Activated CD4-positive, alpha-beta T cell treated with anti-CD3 and anti-CD28 coated beads for 1 hour (primary cell): ENCODE measurements around the gene TRAF3IP1.
"Not testable (repeated sequence)": the region's sequence is repeated elsewhere in the genome, so short reads cannot be mapped to it uniquely, and the experiment has no call there.

Experiments used
- DNase-seq: peaks from one replicate; pipeline ENCODE4 v3.0.0-alpha.2; 2020

TRAF3IP1 gene

DNA sequence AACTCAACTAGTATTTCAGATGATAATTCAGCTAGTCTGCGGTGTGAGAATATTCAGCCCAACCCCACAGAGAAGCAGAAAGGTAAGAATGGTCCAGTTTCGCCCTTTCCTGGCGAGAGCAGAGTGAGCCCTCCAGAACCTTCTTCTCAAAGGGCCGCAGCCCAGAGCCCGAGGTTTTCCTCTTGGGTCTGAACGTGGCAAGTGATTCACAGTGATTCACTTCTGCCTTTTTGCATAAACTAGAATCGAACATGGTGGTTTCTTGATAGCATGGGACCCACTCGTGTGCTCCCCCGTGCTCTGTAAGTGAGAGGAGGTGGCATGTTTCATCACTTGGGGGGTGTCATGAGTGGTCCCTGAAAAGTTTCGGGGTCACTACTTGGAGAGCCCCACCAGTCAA lies 24.2 kb downstream of the TRAF3IP1 start:
- DNase-seq = no peak

DNA sequence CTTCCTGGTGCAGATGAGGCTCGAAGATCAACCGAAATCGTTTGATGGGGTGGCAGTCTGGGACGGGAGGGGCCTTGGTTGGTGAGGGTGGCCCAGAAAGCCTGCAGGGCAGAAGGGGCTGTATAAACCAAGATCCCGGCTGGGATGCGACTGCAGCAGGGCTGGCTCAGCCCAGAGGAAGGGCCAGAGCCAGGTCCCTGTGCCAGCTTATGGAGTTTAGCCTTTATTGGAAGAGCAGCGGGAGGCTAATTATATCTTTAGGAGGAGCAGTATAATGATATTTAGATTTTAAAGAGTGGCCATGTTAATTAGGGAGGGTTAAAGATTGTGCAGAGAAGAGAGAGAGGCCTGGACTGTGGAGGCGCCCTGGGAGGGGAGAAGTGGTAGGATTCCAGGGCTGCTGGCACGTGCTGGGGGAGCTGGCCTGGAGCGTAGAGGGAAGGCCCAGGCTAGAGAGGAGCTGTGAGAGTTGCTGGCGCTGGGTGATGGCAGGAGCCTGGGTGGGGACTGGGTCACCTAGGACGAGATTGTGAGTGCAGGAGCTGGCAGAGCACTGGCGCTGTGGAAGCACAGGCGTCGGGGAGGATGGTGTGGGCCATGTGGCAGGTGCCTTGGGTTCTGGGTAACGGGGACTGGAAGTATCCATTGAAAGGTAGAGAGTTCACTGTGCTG lies 25.1 kb downstream of the TRAF3IP1 start:
- DNase-seq = no peak

DNA sequence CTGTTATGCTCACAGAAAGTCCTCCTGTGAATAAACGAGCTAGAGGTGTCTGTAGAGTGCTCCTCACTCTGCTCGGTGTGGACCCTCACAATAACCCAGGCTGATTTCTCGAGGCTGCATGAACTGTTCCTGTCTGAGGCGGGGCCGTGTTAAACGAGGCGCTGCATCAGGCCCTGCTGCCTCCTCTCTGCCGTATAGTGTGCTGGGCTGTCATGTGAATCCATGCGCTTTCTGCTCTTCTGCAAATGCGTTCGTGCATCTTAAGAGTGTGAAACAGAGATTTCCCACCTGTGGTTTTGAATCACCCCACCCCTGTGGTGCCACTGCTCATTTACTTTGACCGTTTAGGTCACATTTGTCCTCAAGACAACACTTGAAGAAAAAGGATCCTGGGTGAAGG lies 26.2 kb downstream of the TRAF3IP1 start:
- DNase-seq = no peak

GRCh38 chr2:238350150-238350897 lies 30.0 kb downstream of the TRAF3IP1 start:
- no peak for DNase-seq

DNA sequence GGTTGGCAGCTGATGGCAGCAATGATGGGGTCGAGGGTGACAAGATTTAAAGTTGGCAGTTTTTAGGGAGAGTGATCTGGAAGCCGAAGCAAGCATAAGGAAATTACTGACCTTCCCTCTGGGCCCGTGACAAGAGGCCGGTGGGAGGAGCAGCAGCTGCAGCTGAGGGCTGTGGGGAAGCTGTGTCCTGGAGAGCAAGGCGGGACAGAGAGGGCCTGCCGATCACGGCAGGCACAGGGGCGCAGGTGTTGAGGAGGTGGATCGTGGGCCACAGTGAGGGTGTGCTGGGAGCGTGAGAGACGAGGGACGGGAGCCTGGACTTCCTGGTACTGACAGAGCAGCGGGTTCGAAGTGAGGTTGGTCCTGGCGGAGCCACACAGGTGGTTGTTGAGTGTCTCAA lies 31.0 kb downstream of the TRAF3IP1 start:
- DNase-seq = no peak

GRCh38 chr2:238352361-238352760 lies 32.0 kb downstream of the TRAF3IP1 start:
- no peak for DNase-seq

DNA sequence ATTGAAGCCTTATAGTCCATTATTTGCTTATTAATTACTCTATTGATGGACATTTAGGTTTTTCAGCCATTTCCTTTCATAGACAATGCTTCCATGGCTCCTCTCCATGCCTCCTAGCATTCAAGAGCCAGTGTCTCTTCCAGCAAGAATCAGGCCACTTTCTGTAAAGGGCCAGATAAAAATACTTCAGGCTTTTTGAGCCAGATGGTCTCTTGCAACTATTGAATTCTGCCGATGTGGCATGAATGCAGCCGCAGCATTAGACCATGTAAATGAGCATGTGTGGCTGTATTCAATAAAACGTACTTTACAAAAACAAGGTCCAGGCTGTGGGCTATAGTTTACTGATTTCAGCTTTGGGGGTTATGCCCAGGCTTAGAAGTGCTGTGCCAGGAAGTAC lies 38.5 kb downstream of the TRAF3IP1 start:
- DNase-seq = no peak

- DNase-seq = no peak
Measured at GRCh38 chr2:238359403-238359802, 39.1 kb downstream of the TRAF3IP1 start.

- DNase-seq = no peak
Measured at GRCh38 chr2:238361877-238362276, 41.6 kb downstream of the TRAF3IP1 start.

DNA sequence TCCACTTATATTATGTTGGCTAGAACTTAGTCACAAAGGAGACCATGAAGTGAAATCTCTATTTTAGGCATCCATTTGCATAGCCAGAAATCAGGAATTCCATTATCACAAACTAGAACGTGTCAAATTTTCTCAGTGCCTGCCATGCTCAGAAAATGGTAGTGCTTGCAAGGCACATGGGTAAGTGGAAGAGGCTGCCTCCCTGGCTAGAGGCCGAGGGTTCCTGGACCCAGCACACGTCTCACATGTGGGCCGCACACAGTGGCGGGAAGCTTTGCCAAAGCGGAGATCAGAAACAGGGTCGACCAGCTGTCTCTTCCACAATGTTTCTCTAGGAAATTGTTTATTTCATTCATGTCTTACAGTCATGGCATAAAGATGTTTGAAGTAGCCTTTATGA lies 42.3 kb downstream of the TRAF3IP1 start:
- no peak for DNase-seq

- no peak for DNase-seq
Measured at GRCh38 chr2:238369591-238370040, 49.3 kb downstream of the TRAF3IP1 start.

DNA sequence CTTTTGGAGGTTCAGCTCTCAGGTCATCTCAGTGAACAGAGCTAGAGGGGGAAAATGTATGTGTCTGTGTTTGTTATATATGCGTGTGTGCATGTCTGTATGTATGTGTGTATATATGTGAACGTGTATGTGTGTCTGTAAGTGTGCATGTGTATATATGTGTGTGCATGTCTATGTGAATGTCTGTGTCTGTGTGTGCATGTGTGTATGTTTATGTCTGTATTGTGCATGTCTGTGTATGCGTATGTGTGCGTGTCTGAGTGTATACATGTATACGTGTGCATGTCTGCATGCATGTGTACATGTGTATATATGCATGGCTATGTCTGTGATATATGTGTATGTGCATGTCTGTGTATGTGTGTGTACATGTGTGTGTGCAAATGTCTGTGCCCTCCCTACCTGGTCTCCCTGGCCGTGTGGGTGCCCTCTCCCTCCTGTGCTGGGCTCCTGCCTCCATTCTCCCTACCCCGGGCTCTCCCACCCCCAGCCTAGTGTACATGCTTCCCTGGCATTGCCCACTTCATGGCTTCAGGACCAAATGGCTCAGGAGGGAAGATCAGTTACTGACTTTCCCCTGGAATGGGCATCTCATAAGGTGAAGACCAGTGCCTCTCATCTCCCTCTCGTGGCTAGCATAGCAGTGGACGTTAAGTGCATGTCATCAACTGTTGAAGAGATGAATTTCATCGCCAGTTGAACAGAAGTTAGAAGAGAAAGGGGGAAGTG lies 49.9 kb downstream of the TRAF3IP1 start:
- no peak for DNase-seq

- DNase-seq = no peak
Measured at GRCh38 chr2:238370823-238371372, 50.6 kb downstream of the TRAF3IP1 start.

DNA sequence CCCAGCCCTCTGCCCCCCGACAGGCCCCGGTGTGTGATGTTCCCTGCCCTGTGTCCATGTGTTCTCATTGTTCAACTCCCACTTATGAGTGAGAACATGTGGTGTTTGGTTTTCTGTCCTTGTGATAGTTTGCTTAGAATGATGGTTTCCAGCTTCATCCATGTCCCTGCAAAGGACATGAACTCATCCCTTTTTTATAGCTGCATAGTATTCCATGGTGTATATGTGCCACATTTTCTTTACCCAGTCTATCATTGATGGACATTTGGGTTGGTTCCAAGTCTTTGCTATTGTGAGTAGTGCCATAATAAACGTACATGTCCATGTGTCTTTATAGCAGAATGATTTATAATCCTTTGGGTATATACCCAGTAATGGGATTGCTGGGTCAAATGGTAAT lies 52.0 kb downstream of the TRAF3IP1 start:
- not testable (repeated sequence) for DNase-seq

GRCh38 chr2:238376884-238377391 lies 56.6 kb downstream of the TRAF3IP1 start:
- no peak for DNase-seq

DNA sequence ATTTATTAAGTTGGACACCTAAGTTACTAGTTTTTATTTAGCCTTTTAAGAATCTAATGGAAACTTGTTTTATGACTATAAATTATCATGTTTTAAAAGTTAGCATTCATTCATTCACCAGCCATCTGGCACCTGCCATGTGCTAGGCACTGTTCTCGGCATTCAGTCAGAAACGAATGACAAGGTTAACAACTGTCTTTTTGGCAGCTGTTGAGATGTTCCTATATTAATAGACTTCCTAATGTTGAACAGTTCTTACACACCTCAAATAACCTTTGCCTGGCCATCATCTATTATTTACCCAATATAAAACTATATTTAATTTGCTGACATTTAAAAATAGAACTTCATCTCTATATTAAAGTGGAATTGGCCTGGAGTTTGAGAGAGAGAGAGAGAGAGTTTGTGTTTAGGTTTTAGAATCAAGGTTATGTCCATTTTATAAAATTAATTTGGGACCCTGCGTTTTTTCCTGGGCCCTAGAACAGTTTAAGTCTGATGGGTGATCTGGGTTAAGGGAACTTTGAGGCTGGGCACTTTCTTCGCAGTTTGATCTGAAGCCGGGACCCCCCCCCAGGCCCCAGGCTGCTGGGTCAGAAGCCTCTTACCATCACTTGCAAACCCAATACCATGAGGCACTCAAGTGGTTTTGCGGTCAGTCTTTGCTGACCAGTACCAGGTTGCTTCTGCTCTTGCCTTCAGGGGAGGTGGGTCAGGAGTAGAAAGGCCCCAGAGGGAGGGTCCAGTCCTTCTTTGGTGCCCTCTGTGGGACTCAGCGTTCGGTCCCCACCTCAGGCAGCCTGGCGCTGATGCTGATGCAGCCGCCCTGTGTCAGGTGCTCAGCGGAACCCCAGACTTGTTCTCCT lies 58.1 kb downstream of the TRAF3IP1 start:
- no peak for DNase-seq

GRCh38 chr2:238379096-238379810 lies 58.9 kb downstream of the TRAF3IP1 start:
- DNase-seq = no peak

DNA sequence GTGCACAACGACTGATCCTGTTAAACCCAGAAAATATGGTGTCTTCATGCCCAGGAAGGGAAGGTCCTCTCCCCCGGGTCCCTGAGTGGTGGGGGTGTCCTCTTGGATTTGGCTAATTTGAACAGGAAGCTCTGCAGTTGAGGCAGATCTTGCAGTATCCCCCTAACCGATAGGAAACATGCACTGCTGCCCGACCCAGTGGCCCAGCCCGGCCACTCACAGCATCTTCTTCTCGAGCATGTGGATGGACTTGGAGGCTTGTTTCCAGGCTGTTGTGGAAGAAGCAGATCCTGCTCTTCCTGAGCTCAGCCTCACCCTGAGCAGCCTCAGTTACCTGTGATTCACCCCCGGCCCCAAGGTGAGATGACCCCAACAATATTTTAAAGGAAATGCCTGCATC lies 60.0 kb downstream of the TRAF3IP1 start:
- DNase-seq = no peak

DNA sequence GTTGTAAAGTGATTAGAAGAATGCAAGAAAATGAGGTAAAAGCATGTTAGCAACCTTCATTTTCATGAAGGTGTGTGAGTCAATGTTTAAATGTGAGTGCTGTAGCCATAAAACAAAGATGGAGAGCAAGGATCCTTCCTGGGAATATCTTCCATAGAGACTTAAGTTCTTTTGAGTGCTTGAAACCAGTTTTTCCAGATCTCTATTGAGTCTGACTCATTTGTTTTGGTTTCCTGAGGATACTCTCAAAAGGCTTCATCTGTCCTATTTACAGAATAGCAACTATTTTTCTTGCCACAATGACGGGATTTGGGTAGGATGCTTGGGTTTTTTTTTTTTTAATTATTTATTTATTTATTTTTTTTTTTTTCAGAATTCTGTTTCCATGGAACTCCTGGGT lies 60.5 kb downstream of the TRAF3IP1 start:
- DNase-seq = no peak

DNA sequence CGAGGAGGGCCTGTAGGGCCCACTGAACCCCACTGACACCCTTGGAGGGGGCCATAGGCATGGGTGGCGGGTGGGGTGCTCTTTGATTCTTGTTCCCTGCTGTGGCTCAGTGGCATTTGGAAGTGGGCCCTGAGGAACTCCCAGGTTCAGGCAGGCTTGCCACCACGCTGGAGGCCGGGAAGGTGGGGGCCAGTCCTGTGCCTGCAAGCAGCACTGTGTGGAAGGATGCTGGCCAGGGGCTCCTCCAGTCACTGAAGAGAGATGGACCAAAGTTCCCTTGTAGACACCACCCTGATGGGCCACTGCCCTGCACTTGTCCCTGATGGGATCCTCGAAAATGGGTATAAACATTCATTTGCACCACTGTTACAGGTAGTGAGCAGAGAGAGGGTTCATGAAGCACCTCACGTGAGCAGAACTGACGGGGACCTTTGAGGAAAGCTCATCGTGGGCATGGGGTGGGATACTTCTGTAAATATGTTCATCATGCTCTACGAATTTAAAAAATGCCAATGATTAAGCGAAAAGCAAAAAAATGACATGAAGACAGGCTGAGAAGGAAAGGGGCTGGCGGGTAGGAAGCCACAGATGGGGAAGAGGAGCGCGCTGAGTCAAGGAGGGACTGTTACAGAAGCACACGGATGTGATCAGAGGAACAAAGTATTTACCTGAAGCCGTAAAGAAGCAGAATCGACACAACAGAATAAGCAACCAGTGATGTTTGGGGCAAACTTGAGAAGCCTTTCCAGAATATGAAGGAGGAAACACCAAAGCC lies 61.2 kb downstream of the TRAF3IP1 start:
- no peak for DNase-seq

DNA sequence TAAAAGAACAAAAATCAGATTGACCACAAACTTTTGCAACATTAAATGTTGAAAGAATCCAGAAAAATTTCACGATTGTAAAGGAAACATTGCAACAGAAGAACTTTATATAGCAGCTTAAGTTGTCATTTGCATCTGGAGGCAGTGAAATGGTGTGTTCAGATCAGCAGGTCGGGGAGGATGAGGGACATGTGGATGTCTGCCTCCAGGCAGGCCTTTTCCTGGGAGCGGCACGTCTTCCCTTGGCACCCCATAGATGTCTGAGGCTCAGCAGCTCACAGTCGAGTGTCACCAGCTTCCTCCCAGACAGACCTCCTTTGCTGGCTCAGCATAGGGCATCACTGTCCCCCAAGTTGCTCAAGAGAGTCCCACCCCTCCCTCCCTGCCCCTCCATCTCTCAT lies 62.1 kb downstream of the TRAF3IP1 start:
- no peak for DNase-seq
